Measurements from ENCODE around the gene PRSS21.

Gene PRSS21

DNA sequence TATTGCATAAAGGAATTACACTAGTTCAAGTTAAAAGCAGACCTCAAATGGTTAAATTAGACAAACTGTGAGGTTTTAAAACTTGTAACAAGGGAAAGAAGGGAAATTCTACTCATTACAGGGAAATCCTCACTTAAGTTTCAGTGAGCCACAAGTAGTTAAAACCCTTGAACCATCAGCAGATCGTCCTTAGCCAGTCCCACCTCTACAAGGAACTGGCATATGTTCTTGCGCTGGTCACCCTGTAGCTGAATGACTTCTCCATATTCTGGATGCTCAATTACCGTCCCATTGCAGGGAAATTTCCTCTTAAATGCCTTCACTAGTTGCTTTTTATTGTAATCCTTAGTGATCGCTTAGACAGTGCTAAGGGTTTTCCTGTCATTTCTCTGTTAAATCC, 5.5 kb downstream of the PRSS21 start:
- no peak for DNase-seq

- DNase-seq: no peak
These were observed 7.6 kb downstream of the PRSS21 start for GRCh38 chr16:2824626-2825025.

- DNase-seq: no peak
These were observed 8.2 kb downstream of the PRSS21 start for GRCh38 chr16:2825049-2825742.

- DNase-seq: no peak
These were observed 8.9 kb downstream of the PRSS21 start for GRCh38 chr16:2825906-2826305.

- no peak for DNase-seq
These were observed 9.7 kb downstream of the PRSS21 start for GRCh38 chr16:2826591-2827373.

DNA sequence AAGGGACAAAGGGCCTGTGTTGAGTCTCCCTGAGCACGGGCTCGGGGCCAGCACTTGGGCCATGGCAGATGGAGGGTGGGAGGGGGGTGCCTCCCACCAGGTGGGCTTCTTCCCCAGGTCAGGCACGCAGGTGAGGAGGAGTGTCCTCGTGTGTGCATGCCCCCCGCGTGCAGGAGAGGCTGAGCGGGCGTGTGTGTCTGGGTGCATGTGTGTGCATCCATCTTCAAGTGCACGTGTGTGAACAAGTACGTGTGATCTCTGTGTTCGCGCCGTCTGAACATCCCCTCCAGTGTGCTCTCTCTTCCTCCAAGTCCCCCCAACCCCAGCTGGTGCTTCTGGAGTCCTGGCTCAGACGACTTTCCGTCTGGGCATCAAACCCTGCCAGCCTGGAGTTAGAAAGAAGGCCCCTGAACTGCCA, 10.3 kb downstream of the PRSS21 start:
- DNase-seq: peak in 1 of 56 donors; percentile 22

GRCh38 chr16:2827831-2828520, 10.9 kb downstream of the PRSS21 start:
- DNase-seq: no peak

DNA sequence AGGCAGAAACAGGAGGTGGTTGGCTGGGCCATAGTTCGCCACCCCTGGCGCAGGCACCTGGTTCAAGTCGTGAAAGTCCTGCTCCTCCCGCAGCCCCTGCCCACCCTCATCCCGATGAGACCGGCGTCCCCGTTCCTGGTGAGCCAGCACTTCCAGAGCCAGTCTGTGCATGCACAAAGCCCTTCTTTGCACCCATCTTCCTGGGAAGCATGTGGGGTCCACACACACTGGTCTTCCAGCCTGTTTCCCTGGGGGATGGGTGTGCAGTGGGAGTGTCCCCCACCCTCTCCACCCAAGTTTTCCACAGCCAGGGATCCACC, 11.4 kb downstream of the PRSS21 start:
- no peak for DNase-seq

GRCh38 chr16:2828876-2829430, 11.9 kb downstream of the PRSS21 start:
- no peak for DNase-seq

DNA sequence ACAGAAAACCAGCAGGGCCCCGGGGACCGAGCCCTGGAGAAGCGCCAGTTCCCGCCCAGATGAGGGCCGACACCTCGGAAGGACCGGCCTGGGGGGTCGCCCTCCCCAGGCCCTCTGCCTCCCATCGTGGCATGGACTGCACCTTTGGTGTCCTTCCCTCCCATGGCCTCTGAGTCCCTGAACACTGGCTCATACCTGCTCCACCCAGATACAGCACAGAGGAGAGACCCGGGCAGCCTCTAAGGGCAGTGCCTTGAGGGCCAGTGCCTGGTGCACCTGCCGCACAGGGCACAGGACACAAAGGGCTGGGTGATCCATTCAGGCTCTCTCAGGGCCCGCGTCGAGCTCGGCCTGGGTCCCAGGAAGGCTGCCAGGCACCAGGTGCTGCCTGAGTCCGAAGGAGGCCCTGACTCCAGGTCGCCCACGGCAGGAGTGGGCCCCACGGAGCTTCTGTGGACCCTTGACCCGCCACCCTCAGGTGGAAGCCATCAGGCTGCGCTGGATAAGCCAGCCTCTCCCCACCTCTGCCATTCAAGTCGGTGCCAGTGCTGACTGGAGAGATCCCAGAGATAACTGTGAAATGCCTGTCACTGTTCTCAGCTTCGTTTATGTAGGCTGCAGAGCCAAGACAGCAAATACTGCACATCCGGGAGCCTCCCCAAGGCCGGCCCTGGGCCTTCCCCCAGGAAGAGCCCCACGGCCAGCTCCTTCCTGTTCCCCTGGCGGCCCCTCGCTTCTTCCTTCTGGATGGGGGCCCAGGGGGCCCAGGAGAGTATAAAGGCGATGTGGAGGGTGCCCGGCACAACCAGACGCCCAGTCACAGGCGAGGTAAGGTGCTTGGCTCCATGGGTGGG, 12.7 kb downstream of the PRSS21 start, which contains the start of gene ZG16B:
ZG16B (plus strand) TSS at position 803 of the 854 bp plus-strand sequence. CDS start 139 bp downstream, outside the sequence.
- no peak for DNase-seq

DNA sequence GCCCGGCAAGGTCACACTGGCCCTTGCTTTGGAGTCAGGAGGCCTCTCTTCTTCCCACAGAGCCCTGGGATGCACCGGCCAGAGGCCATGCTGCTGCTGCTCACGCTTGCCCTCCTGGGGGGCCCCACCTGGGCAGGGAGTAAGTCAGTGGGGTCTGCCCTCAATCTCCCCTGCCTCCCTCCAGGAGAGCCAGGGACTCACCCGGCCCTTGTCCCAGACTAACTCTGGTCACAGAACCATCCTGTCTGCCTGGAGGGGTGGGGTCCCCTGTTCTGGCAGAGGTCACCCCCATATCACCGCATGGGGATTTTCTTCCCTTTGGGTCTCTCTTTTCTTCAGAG, 13.3 kb downstream of the PRSS21 start:
- no peak for DNase-seq

DNA sequence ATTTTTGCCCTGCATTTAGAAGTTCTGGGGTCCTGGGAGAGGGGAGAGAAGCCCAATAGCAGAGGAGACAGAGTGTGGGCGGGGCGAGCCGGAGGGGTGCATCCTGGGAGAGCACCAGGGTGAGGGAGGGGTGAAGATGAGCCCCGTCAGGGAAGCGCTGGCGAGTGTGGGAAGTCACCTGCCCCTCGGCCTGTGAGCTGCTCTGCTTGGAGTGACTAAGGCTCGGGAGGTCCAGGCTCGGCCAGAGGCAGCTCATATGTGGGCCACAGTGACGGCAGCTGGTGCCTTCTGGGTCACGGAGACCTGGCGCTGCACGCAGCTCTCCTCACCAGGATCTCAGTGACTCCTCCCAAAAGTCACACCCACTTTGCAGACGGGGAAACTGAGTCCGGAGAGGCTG, 14.2 kb downstream of the PRSS21 start:
- DNase-seq: no peak

GRCh38 chr16:2833776-2834175, 16.7 kb downstream of the PRSS21 start:
- no peak for DNase-seq

DNA sequence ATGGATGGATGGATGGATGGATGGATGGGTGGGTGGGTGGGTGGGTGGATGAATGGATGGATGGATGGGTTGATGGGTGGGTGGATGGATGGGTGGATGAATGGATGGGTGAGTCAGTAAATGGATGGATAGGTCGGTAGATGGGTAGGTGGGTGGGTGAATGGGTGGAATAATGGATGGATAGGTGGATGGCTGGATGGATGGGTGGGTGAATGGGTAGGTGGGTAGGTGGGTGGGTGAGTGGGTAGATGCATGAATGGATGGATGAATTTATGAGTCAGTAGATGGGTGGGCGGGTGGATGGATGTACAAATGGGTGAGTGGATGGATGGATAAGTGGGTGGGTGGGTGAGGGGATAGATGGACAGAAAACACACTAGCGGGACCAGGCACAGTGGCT, 17.9 kb downstream of the PRSS21 start:
- no peak for DNase-seq

- peak in 4 of 56 donors; percentile 3 to 45 (median 8) for DNase-seq
These were observed 18.8 kb downstream of the PRSS21 start for GRCh38 chr16:2835638-2836493.

DNA sequence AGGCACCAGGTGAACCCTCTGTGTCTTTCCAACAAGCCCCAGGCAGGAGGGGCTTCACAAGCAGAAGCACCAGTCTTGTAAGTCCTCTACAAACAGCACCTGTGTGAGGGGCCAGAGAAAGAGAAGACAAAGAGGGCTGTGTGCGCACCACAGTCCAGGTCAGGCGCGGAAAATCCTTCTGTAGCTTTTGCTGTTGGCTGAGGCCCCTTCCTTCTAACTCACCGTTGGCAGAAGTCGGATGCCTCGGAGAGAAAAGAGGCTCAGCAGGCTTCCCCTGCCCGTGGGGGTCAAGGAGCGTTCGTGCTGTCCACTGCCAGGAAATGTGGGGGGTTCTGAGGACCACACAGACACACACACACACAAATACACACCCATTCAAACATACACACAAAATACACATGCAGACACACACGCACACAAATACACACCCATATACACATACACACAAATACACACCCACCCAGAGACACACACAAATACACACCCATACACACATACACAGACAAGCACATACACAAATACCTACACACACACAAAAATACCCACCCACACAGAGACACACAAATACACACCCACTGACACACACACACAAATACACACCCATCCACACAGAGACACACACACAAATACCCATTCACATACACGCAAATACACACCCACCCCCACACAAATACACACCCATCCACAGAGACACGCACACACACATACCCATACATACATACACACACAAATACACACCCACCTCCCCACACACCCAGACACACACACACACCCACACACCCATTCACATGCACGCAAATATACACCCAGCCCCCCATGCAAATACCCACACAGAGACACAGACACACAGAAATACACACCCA, 19.8 kb downstream of the PRSS21 start:
- no peak for DNase-seq

- DNase-seq: peak in 48 of 56 donors; percentile 3 to 81 (median 49)
These were observed 21.9 kb downstream of the PRSS21 start for GRCh38 chr16:2838928-2839327.

DNA sequence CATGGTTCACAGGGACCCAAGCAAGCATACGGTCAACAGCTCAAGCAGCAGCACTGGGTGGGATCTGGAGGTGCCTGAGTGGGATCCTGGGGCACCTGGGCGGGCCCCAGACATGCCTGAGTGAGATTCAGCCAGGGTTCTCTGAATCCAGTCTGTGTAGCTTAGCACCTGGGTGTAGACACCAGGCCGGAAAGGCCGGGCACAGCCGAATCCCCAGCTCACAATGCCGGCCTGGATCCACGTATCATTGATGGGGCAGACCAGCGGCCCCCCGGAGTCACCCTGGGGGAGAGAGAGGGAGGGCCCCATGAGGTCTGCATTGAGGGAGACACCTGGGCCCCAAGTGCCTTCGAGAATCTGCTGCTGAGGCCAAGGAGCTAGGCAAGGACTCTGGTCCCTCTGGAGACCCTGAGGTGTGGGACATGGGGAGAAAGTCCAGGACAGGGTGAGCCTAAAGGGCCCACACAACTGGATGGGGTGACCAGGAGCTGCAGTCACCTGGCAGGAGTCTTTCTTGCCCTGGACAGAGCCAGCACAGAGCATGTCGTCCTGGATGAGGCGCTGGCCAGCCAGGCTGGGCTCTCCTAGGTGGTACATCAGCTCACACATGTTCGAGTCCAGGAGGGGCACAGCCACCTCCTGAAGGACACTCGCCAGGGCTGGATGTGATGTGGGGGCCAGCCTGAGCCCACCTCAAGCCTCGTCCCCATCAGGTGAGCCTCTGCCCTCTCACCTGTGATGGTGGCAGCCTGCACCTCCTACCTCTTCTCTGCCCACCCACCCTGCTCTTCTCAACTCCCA, 22.8 kb downstream of the PRSS21 start:
- DNase-seq: no peak

Data from amygdala (tissue), 56 donors.